Loucy (cell line): ENCODE data around the gene HS6ST2.

ENCODE experiments used
- CTCF ChIP-seq: fragments of 200-600 bp; sonication (generic); conservative IDR thresholded peaks from 2 replicates; pipeline ENCODE4 v1.5.1; 2014; ENCODE audit warnings: mild to moderate bottlenecking, antibody characterized with exemption, low read length
- EZH2phosphoT487 ChIP-seq: fragments of 200-600 bp; IDR thresholded peaks from 2 replicates; pipeline ENCODE4 v1.6.1; 2018; ENCODE audit warnings: antibody characterized with exemption, mild to moderate bottlenecking, moderate library complexity, borderline replicate concordance

DNA sequence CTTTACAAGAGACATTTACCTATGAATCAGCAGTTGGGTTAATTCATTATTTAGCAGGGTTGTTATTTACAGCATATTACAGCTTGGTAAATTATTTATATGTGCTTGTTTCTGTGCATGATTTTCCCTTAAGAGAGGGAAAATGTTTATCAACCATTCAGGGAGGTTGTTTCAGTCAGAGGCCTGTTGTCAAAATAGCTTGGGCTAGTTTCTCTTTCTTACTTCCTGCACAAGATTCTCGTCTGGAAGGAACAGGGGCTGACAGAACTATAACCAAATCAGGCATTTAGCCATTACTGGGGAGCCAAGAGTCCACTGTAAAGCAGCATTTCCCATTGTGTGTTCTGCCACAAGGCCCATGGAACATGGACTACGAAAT, 135.8 kb downstream of the HS6ST2 start:
- TF ChIP-seq CTCF (no peak), EZH2phosphoT487 (no peak)
